ENCODE data around the gene PIWIL1. TPM values are rescaled to one million over a fixed set of nuclear protein-coding genes. Genes with fewer than 3 reads are reported as not detected.

Gene PIWIL1
- total RNA-seq, 1 experiment from 2014 or later: not detected

- CTCF ChIA-PET: no interaction called here
These were observed 13.0 kb downstream of the PIWIL1 start for GRCh38 chr12:130350715-130351114.

More at GRCh38 chr12:130350715-130351114, 13.0 kb downstream of the PIWIL1 start:
- H2AFZ ChIP-seq (ENCODE audit: low read depth, low read length, poor library complexity, severe bottlenecking): no peak overlapping the region
- H3K4me1 ChIP-seq (ENCODE audit: control insufficient read depth in 1 of 2, insufficient read depth in 2 of 2, low read length in 2 of 2): no peaks in the 10 kb centered on the region
- DNase-seq (ENCODE audit: low read depth, low spot score) (no peak), ATAC-seq (no peak)
- H3K4me2 ChIP-seq (ENCODE audit: low read length): no peak overlapping the region
- H3K27ac ChIP-seq (ENCODE audit: low read depth, low read length): no peak overlapping the region
- H4K20me1 ChIP-seq (ENCODE audit: insufficient read depth): no peaks in the 10 kb centered on the region
- no peaks in the 10 kb centered on the region for H3K79me2 ChIP-seq (ENCODE audit: insufficient read depth, low read length)
- no TSS peak for BruUV-seq (replicated peaks)
- no peaks in the 10 kb centered on the region for H3K9me2 ChIP-seq (ENCODE audit: insufficient read depth)
- ChIA-PET POLR2A (no interaction called here), RAD21 (ENCODE audit: low non-redundant PET in 1 of 2, low total read pairs in 2 of 2, uncharacterized antibody in 2 of 2, unreplicated experiment in 2 of 2) (no interaction called here)
- no peak for TF ChIP-seq JUND (IDR thresholded peaks at IDR 0.05)
- TF ChIP-seq ZNF274 (IDR thresholded peaks at IDR 0.05; ENCODE audit: low read depth, low read length): no peak
- TF ChIP-seq ATF3 (IDR thresholded peaks at IDR 0.05): no peak
- TF ChIP-seq CBX3 (IDR thresholded peaks at IDR 0.05; ENCODE audit: low read depth): no peak
- TF ChIP-seq CEBPB (IDR thresholded peaks at IDR 0.05; ENCODE audit: low read depth): no peak
- TF ChIP-seq SRF (IDR thresholded peaks at IDR 0.05; ENCODE audit: low read depth): no peak
- TF ChIP-seq ZBTB33 (IDR thresholded peaks at IDR 0.05; ENCODE audit: extremely low read depth, insufficient replicate concordance, low read length): no peak
- no peak for TF ChIP-seq EZH2phosphoT487 (IDR thresholded peaks at IDR 0.05; ENCODE audit: borderline replicate concordance)
- TF ChIP-seq POLR2A (IDR thresholded peaks at IDR 0.05; ENCODE audit: borderline replicate concordance, extremely low read depth, insufficient read depth, insufficient read length): no peak
- TF ChIP-seq EGR1 (IDR thresholded peaks at IDR 0.05; ENCODE audit: low read depth): no peak
- no peak for TF ChIP-seq RAD21 (IDR thresholded peaks at IDR 0.05; ENCODE audit: low read depth)
- no peak for TF ChIP-seq FOSL1 (IDR thresholded peaks at IDR 0.05; ENCODE audit: low read depth)
- TF ChIP-seq YY1 (IDR thresholded peaks at IDR 0.05; ENCODE audit: extremely low read depth, insufficient replicate concordance, low read depth, low read length): no peak
- no peak for TF ChIP-seq SIN3A (IDR thresholded peaks at IDR 0.05; ENCODE audit: low read depth)
- no peak for TF ChIP-seq TCF7L2 (IDR thresholded peaks at IDR 0.05; ENCODE audit: borderline replicate concordance, extremely low read depth, insufficient read depth, insufficient read length)
- no peak for TF ChIP-seq ZFX (IDR thresholded peaks at IDR 0.05)
- no peak for TF ChIP-seq REST (IDR thresholded peaks at IDR 0.05; ENCODE audit: low read depth)
- TF ChIP-seq SP1 (IDR thresholded peaks at IDR 0.05; ENCODE audit: low read depth): no peak
- TF ChIP-seq CTCF (IDR thresholded peaks at IDR 0.05 in 2 of 3, conservative IDR thresholded peaks at IDR 0.05 in 1 of 3; ENCODE audit: borderline replicate concordance in 1 of 3, insufficient read depth in 1 of 3, low read depth in 2 of 3, low read length in 2 of 3): no peak
- no peak for TF ChIP-seq POLR2AphosphoS5 (IDR thresholded peaks at IDR 0.05; ENCODE audit: low read depth, low read length)
- H3K9me3 ChIP-seq (ENCODE audit: control insufficient read depth in 1 of 2, insufficient read depth in 1 of 2, low read depth in 1 of 2, low read length in 2 of 2): no peaks in the 10 kb centered on the region
- no peaks in the 10 kb centered on the region for H3K36me3 ChIP-seq (ENCODE audit: control insufficient read depth in 1 of 2, insufficient read depth in 2 of 2, low read length in 2 of 2)
- intact Hi-C loops (cut with micrococcal nuclease): no loop called here
- no peak overlapping the region for H3K9ac ChIP-seq (ENCODE audit: low read length)
- H3K27me3 ChIP-seq (ENCODE audit: insufficient read depth, low read length): no peaks in the 10 kb centered on the region
- no peak overlapping the region for H3K4me3 ChIP-seq (replicated peaks in 1 of 2; ENCODE audit: low read depth in 1 of 2, low read length in 2 of 2)
